Measurements from ENCODE around the gene WASF2. TPM values are rescaled to one million over a fixed set of nuclear protein-coding genes. Genes with fewer than 3 reads are reported as not detected.
A peak's percentile ranks its signal among the peaks of the same experiment; 100 is the strongest.

The WASF2 gene
- total RNA-seq, 4 donors from 2014 or later, result 53.8 to 76.6 (median 70.3) TPM

- no peak for DNase-seq (ENCODE audit: low spot score in 2 of 2)
- TF ChIP-seq POLR2A (IDR thresholded peaks at IDR 0.05), result no peak
- TF ChIP-seq, protein P1, sequence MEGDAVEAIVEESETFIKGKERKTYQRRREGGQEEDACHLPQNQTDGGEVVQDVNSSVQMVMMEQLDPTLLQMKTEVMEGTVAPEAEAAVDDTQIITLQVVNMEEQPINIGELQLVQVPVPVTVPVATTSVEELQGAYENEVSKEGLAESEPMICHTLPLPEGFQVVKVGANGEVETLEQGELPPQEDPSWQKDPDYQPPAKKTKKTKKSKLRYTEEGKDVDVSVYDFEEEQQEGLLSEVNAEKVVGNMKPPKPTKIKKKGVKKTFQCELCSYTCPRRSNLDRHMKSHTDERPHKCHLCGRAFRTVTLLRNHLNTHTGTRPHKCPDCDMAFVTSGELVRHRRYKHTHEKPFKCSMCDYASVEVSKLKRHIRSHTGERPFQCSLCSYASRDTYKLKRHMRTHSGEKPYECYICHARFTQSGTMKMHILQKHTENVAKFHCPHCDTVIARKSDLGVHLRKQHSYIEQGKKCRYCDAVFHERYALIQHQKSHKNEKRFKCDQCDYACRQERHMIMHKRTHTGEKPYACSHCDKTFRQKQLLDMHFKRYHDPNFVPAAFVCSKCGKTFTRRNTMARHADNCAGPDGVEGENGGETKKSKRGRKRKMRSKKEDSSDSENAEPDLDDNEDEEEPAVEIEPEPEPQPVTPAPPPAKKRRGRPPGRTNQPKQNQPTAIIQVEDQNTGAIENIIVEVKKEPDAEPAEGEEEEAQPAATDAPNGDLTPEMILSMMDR (IDR thresholded peaks at IDR 0.05), result no peak
- intact Hi-C loops (cut with DNase I; ENCODE audit: low total_unique reads), result loop anchor here (10.0 kb wide), 1 partner anchor 261 kb away; no protein-coding TSS in a partner anchor
- H3K4me3 ChIP-seq (ENCODE audit: low read depth, poor library complexity, severe bottlenecking), result no peak overlapping the region
Measured at GRCh38 chr1:27403931-27404330, 86.0 kb downstream of the WASF2 start.

DNA sequence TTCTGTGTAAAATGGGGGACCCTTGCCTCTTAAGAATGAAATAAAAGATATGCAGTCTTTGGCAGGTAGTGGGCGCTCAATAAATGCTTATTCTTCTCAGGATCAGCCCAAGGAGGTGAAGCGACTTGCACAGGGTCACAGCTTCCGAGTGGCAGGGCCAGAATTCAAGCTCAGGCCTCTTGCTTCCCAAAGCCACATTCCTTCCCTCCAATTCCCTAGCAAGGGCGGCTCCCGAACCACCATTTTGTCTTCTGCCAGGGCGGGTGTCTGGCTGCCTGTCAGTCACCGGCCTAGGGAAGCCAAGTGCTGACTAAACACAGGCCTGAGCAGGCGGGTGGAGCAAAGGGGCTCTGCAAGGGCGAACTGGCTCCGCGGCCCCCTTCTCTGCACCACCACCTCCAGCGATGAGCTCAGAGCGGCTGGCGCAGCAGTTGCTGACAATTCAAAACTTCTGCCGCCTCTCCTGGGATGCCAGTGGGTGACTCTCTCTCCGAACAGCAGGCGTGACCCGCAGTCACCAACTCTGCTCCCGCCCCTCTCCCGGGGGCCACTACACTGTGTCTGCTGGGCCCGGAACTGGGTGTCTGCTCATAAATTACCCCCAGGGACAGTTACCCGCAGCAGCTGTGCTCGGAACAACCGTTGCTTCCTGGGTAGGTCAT lies 86.8 kb downstream of the WASF2 start:
- TF ChIP-seq, protein P1 (IDR thresholded peaks at IDR 0.05), result no peak
- no peak for TF ChIP-seq POLR2A (IDR thresholded peaks at IDR 0.05)
- 17 to 18% methylated on average over 22 to 24 of the region's 24 CpGs for WGBS, 2 donors
- intact Hi-C loops (cut with DNase I; ENCODE audit: low total_unique reads), result loop anchor here (10.0 kb wide), 1 partner anchor 262 kb away; no protein-coding TSS in a partner anchor
- no peak overlapping the region for H3K4me3 ChIP-seq (ENCODE audit: low read depth, poor library complexity, severe bottlenecking)
- peak; percentile 82 to 96 for DNase-seq (ENCODE audit: low spot score in 2 of 2)

GRCh38 chr1:27402349-27402754 lies 87.6 kb downstream of the WASF2 start:
- intact Hi-C loops (cut with DNase I; ENCODE audit: low total_unique reads), result loop anchor here (10.0 kb wide), 1 partner anchor 262 kb away; no protein-coding TSS in a partner anchor
- DNase-seq (ENCODE audit: low spot score in 2 of 2), result peak; percentile 78 to 95
- TF ChIP-seq, protein P1 (IDR thresholded peaks at IDR 0.05), result no peak
- no peak for TF ChIP-seq POLR2A (IDR thresholded peaks at IDR 0.05)
- 24 to 37% methylated on average over 8 of the region's 8 CpGs for WGBS, 2 donors
- no peak overlapping the region for H3K4me3 ChIP-seq (ENCODE audit: low read depth, poor library complexity, severe bottlenecking)

DNA sequence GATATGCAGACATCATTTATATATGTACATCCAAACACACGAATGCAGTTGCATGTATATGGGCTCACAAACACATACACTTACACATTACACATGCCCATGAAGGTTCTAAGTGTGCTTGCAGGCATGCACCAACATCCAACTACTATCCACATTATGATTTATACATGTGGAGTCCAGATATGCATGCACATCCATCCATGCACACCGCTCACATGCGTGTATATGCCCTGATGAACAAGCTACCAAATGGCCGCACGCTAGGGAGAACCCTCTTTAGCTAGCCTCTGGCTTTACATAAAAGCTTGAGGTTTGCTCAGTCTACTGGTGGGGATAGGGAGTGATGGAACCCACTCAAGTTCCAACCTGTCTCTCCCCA lies 89.0 kb downstream of the WASF2 start:
- H3K4me3 ChIP-seq (ENCODE audit: low read depth, poor library complexity, severe bottlenecking), result no peak overlapping the region
- intact Hi-C loops (cut with DNase I; ENCODE audit: low total_unique reads), result loop anchor here (10.0 kb wide), 1 partner anchor 264 kb away; no protein-coding TSS in a partner anchor
- DNase-seq (ENCODE audit: low spot score in 2 of 2), result no peak
- no peak for TF ChIP-seq POLR2A (IDR thresholded peaks at IDR 0.05)
- TF ChIP-seq, protein P1 (IDR thresholded peaks at IDR 0.05), result no peak
- WGBS, 2 donors, result 71 to 77% methylated on average over 5 of the region's 5 CpGs

DNA sequence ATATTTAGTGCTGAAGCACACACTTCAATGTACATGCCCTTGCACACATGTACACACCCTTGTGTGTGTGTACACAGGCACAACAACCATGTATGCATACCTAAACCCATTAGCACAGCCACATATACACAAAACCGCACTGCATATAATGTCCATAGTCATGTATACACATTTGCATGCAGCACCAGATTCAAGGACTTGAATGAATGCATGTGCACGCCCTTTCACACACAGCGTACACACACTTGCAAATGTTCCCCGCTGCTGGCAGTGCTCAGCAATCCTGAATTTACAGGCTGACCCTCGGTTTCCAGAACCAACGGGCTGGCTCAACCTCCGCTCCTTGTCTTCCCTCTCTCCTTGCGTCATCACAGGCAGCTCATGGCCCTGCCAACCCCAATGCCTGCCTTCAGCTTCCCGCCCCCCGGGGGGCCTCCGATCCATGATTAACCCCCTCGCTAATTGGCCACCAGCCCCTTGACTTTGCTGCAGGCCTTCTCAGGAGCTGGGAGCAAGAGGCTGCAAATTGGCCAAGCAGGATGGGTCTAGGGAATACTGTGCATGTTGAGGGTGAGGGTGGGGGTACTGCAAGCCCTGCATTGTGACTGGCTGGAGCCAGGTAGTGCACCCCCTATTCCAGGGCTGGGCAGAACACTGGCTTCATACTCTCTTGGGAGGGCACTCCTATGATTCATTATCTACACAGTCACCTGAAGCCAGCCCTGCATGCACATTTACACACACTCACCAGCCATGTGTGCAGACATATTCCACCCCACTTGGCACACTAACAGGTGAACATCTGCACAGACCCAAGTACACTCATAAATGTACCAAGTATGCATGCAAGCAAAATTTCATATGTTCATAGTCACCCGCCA lies 89.6 kb downstream of the WASF2 start:
- intact Hi-C loops (cut with DNase I; ENCODE audit: low total_unique reads), result loop anchor here (10.0 kb wide), 1 partner anchor 264 kb away; no protein-coding TSS in a partner anchor
- WGBS, 2 donors, result 41 to 43% methylated on average over 13 of the region's 13 CpGs

More for the DNA sequence above, 89.6 kb downstream of the WASF2 start:
- TF ChIP-seq POLR2A (IDR thresholded peaks at IDR 0.05), result no peak
- TF ChIP-seq, protein P1 (IDR thresholded peaks at IDR 0.05), result no peak
- DNase-seq (ENCODE audit: low spot score in 2 of 2), result no peak
- no peak overlapping the region for H3K4me3 ChIP-seq (ENCODE audit: low read depth, poor library complexity, severe bottlenecking)
